Thyroid gland (tissue), 4 donors: ENCODE data around the gene NR2F1-AS1. TPM values are rescaled to one million over a fixed set of nuclear protein-coding genes. Genes with fewer than 3 reads are reported as not detected.
"Not testable (repeated sequence)": the region's sequence is repeated elsewhere in the genome, so short reads cannot be mapped to it uniquely, and the experiment has no call there.

Source experiments
- DNase-seq, 2 donors: peaks; one replicate each; pipeline ENCODE4 v3.0.0-alpha.2; 2019
- H3K27ac ChIP-seq, 3 donors: fragments of 200-600 bp; sonication (generic); 1 replicate in 2 of 3; 2 replicates in 1 of 3; pipeline ENCODE4 v1.5.1; 2016 to 2019; ENCODE audit warnings: mild to moderate bottlenecking in 1 of 3, moderate library complexity in 1 of 3
- H3K27me3 ChIP-seq: fragments of 200-600 bp; sonication (generic); one replicate; pipeline ENCODE4 v1.5.1; 2019
- H3K36me3 ChIP-seq, 2 donors: fragments of 200-600 bp; sonication (generic); one replicate each; pipeline ENCODE4 v1.5.1; 2016 to 2019
- H3K4me1 ChIP-seq, 2 donors: fragments of 200-600 bp; sonication (generic); one replicate each; pipeline ENCODE4 v1.5.1; 2017 to 2019
- H3K4me3 ChIP-seq, 3 donors: fragments of 200-600 bp; sonication (generic); replicated peaks in 1 of 3; 1 replicate in 2 of 3; 2 replicates in 1 of 3; pipeline ENCODE4 v1.5.1; 2016; ENCODE audit warnings: mild to moderate bottlenecking in 1 of 3
- H3K9me3 ChIP-seq: fragments of 200-600 bp; sonication (generic); one replicate; pipeline ENCODE4 v1.5.1; 2017
- CTCF ChIP-seq, 6 experiments: fragments of 200-600 bp in 3 of 6; fragments of 450-650 bp in 3 of 6; sonication (generic) in 3 of 6; IDR thresholded peaks; one replicate each; pipeline ENCODE4 v1.5.1; 2016 to 2019; ENCODE audit warnings: antibody characterized with exemption in 6 of 6, mild to moderate bottlenecking in 2 of 6, inconsistent platforms in 1 of 6, moderate library complexity in 1 of 6
- POLR2A ChIP-seq, 2 donors: fragments of 450-650 bp; IDR thresholded peaks; one replicate each; pipeline ENCODE4 v1.6.1; 2017; ENCODE audit warnings: antibody characterized with exemption in 2 of 2, mild to moderate bottlenecking in 2 of 2, moderate library complexity in 1 of 2
- WGBS, 2 donors: methylation state at CpG; one replicate each; pipeline ENCODE4 v1.1.5; 2017; 5-methylcytosine and 5-hydroxymethylcytosine counted together
- intact Hi-C: fragments of 100-400 bp; cut with DNase I; formaldehyde crosslinking; loops from one replicate; pipeline ENCODE4 v1.15.1; 2023
- total RNA-seq, 4 donors: library from RNA; depleted of rRNA; stranded (reverse); fragments of >200 nt; gene quantifications; one replicate each; pipeline ENCODE4 v1.2.3, GENCODE V29; 2016

Gene NR2F1-AS1
- total RNA-seq, 4 donors from 2014 or later = 4.1 to 13.8 (median 10.1) TPM

- TF ChIP-seq CTCF (IDR thresholded peaks at IDR 0.05) = no peak
- TF ChIP-seq POLR2A (IDR thresholded peaks at IDR 0.05) = no peak
Measured at GRCh38 chr5:93532370-93532769, 48.6 kb downstream of the NR2F1-AS1 start.

GRCh38 chr5:93521815-93522214, 59.2 kb downstream of the NR2F1-AS1 start:
- H3K9me3 ChIP-seq, DNase-seq, H3K27ac ChIP-seq, H3K36me3 ChIP-seq, intact Hi-C loops, H3K4me1 ChIP-seq, H3K4me3 ChIP-seq, H3K27me3 ChIP-seq: not testable (repeated sequence)
- WGBS, 2 donors = 90 to 95% methylated on average over 3 of the region's 3 CpGs

More at GRCh38 chr5:93532370-93532769, 48.6 kb downstream of the NR2F1-AS1 start:
- peak; percentile 82 to 85 for DNase-seq
- WGBS, 2 donors = 7 to 23% methylated on average over 4 of the region's 4 CpGs
- Histone ChIP-seq H3K4me1 (peaks cover 15 to 18% of the 10 kb centered on the region in 2 donors), H3K27ac (peak overlapping the region; percentile 51 to 70 (median 64)), H3K4me3 (no peak overlapping the region), H3K27me3 (no peaks in the 10 kb centered on the region), H3K9me3 (no peaks in the 10 kb centered on the region), H3K36me3 (no peaks in the 10 kb centered on the region)
- intact Hi-C loops = no loop called here

GRCh38 chr5:93519740-93520139, 61.3 kb downstream of the NR2F1-AS1 start:
- Histone ChIP-seq H3K4me3 (no peak overlapping the region), H3K9me3 (no peaks in the 10 kb centered on the region), H3K27ac (no peak overlapping the region), H3K4me1 (no peaks in the 10 kb centered on the region), H3K36me3 (no peaks in the 10 kb centered on the region), H3K27me3 (no peaks in the 10 kb centered on the region)
- TF ChIP-seq CTCF (IDR thresholded peaks at IDR 0.05) (no peak), POLR2A (IDR thresholded peaks at IDR 0.05) (no peak)
- intact Hi-C loops = no loop called here
- DNase-seq = no peak

- no peak overlapping the region for H3K27ac ChIP-seq
- no peak overlapping the region for H3K4me3 ChIP-seq
- no peaks in the 10 kb centered on the region for H3K27me3 ChIP-seq
- intact Hi-C loops = no loop called here
- H3K36me3 ChIP-seq = no peaks in the 10 kb centered on the region
- H3K4me1 ChIP-seq = no peaks in the 10 kb centered on the region
- no peak for TF ChIP-seq CTCF (IDR thresholded peaks at IDR 0.05)
- TF ChIP-seq POLR2A (IDR thresholded peaks at IDR 0.05) = no peak
- no peaks in the 10 kb centered on the region for H3K9me3 ChIP-seq
- DNase-seq = no peak
Measured at GRCh38 chr5:93517828-93518227, 63.2 kb downstream of the NR2F1-AS1 start.

- TF ChIP-seq POLR2A (IDR thresholded peaks at IDR 0.05) (no peak), CTCF (IDR thresholded peaks at IDR 0.05) (no peak)
- WGBS, 2 donors = 98 to 100% methylated on average over 1 of the region's 1 CpG
- intact Hi-C loops = no loop called here
- no peaks in the 10 kb centered on the region for H3K36me3 ChIP-seq
- no peak overlapping the region for H3K27ac ChIP-seq
- no peaks in the 10 kb centered on the region for H3K4me1 ChIP-seq
- H3K9me3 ChIP-seq = no peaks in the 10 kb centered on the region
- no peak overlapping the region for H3K4me3 ChIP-seq
- no peaks in the 10 kb centered on the region for H3K27me3 ChIP-seq
- no peak for DNase-seq
Measured at GRCh38 chr5:93513298-93513697, 67.7 kb downstream of the NR2F1-AS1 start.

- 79 to 82% methylated on average over 3 of the region's 3 CpGs for WGBS, 2 donors
- Histone ChIP-seq H3K4me1 (no peaks in the 10 kb centered on the region), H3K4me3 (no peak overlapping the region), H3K27me3 (no peaks in the 10 kb centered on the region), H3K27ac (no peak overlapping the region), H3K36me3 (no peaks in the 10 kb centered on the region), H3K9me3 (no peaks in the 10 kb centered on the region)
- TF ChIP-seq POLR2A (IDR thresholded peaks at IDR 0.05) (no peak), CTCF (IDR thresholded peaks at IDR 0.05) (no peak)
- intact Hi-C loops = no loop called here
- no peak for DNase-seq
Measured at GRCh38 chr5:93512799-93513198, 68.2 kb downstream of the NR2F1-AS1 start.
